NCI-H1092 (cell line): Measurements from ENCODE around the gene PCDH17.

Experiments
- DNase-seq: peaks from one replicate; lab custom pipeline; 2025; lab: John Stamatoyannopoulos, UW

Gene PCDH17

GRCh38 chr13:57634839-57635165, 3.3 kb downstream of the PCDH17 start:
- DNase-seq: no peak

- no peak for DNase-seq
Measured at GRCh38 chr13:57635541-57636085, 4.1 kb downstream of the PCDH17 start.

GRCh38 chr13:57636816-57637215, 5.3 kb downstream of the PCDH17 start:
- DNase-seq: no peak

- DNase-seq: no peak
Measured at GRCh38 chr13:57637515-57637914, 6.0 kb downstream of the PCDH17 start.

GRCh38 chr13:57638186-57638890, 6.8 kb downstream of the PCDH17 start:
- no peak for DNase-seq

GRCh38 chr13:57640607-57641006, 9.1 kb downstream of the PCDH17 start:
- no peak for DNase-seq

- DNase-seq: no peak
Measured at GRCh38 chr13:57641051-57641450, 9.5 kb downstream of the PCDH17 start.

- DNase-seq: no peak
Measured at GRCh38 chr13:57644106-57644505, 12.6 kb downstream of the PCDH17 start.

- no peak for DNase-seq
Measured at GRCh38 chr13:57653229-57653989, 21.9 kb downstream of the PCDH17 start.

- DNase-seq: no peak
Measured at GRCh38 chr13:57665481-57665880, 33.9 kb downstream of the PCDH17 start.

- no peak for DNase-seq
Measured at GRCh38 chr13:57666131-57666953, 34.8 kb downstream of the PCDH17 start.

GRCh38 chr13:57672168-57672567, 40.6 kb downstream of the PCDH17 start:
- no peak for DNase-seq

GRCh38 chr13:57673197-57673596, 41.7 kb downstream of the PCDH17 start:
- no peak for DNase-seq

- DNase-seq: no peak
Measured at GRCh38 chr13:57675526-57675925, 44.0 kb downstream of the PCDH17 start.

GRCh38 chr13:57680609-57681008, 49.1 kb downstream of the PCDH17 start:
- no peak for DNase-seq

GRCh38 chr13:57682128-57682716, 50.7 kb downstream of the PCDH17 start:
- no peak for DNase-seq

- DNase-seq: no peak
Measured at GRCh38 chr13:57698851-57699250, 67.3 kb downstream of the PCDH17 start.

- DNase-seq: no peak
Measured at GRCh38 chr13:57704031-57704430, 72.5 kb downstream of the PCDH17 start.

GRCh38 chr13:57716295-57716694, 84.8 kb downstream of the PCDH17 start:
- DNase-seq: no peak

GRCh38 chr13:57724486-57725272, 93.1 kb downstream of the PCDH17 start:
- no peak for DNase-seq

- DNase-seq: no peak
Measured at GRCh38 chr13:57725480-57725879, 93.9 kb downstream of the PCDH17 start.
